Activated T-helper 9 cell treated with anti-CD3 and anti-CD28 coated beads, Interleukin-2, amount 50 U/mL, for 16 hours (primary cell): ENCODE measurements around the gene UBE2N.
"Not testable (repeated sequence)": the region's sequence is repeated elsewhere in the genome, so short reads cannot be mapped to it uniquely, and the experiment has no call there.

Source experiments
- DNase-seq: peaks from one replicate; pipeline ENCODE4 v3.0.0-alpha.2; 2020; ENCODE audit warnings: low read depth

UBE2N gene

DNA sequence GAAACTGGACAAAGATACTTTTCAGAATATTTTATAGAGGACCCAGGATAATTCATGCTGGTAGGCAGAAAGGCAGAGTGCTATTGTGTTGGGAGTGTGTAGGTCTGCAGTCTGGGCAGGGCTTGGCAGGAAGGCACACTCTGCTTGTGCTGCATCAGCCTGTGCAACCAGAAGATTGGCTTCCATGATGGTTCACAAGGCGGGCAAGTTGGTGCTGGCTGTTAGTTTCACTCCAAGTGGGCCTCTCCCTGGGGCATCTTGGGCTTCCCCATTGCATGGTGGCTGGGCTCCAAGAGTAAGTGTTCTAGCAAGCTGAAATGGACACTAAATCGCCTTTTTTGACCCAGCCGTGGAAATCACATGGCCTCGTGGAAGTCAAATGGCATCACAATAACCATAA, 1.8 kb upstream of the UBE2N start:
- DNase-seq: no peak

GRCh38 chr12:93442411-93443340, 929 bp upstream of the UBE2N start:
- no peak for DNase-seq

DNA sequence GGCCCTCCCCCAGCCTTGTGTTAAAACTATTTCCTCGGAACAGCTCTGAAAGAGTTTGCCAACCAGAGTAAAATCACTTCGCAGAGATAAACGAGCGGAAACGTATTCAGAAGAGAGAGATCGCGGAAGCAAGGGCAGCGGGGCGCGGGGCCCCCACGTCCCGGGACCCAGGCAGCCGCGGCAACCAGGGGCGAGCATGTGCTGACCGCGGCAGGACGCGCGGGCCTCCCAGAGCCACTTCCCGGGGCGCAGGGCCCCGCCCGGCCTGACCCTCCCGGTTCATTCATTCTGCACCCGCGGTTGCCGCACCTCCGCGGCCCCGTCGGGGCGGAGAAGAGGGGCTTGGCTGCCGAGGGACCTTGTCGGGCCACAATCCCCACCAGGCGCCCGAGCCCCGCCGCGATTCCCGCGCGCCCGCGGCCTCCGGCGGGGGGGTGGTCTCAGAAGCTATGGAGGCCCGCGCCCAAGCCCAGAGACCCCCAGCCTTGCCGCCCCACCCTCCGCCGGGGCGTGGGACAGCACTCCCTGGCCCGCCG, 598 bp downstream of the UBE2N start:
- peak; percentile 20 for DNase-seq

DNA sequence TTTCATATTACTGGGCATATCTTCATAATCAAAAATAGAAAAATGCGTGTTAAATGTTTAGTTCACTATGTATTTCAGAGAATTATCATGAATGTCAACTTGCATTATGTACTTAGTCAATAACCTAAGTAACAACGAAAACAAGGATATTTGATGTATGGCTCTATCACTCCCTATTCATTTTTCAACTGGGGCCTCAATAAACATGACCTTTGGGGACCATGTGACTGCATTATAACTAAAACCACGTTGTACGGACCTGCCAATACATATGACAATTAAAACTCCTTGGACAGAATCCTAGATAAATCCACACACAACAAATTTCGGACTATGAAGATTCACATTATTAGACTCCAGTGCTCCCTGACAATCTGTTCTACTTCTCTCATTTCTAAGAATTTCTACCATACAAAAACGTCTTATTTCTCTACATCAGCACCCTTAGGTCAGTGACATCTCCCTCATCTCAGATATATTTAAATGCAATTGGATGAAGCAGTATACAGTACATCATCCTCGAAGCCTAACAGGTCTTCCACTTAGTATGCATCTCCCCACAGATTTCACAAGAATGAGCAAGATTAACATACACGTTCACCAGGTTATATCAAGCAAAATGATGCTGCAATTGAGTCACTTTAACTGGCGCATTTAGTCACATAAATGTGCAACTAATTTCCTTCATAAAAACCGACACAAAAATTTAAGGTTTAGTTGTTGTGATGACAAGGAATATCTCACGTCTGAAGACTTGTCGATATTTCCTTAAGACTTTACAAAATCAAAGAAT, 1.5 kb downstream of the UBE2N start:
- no peak for DNase-seq

DNA sequence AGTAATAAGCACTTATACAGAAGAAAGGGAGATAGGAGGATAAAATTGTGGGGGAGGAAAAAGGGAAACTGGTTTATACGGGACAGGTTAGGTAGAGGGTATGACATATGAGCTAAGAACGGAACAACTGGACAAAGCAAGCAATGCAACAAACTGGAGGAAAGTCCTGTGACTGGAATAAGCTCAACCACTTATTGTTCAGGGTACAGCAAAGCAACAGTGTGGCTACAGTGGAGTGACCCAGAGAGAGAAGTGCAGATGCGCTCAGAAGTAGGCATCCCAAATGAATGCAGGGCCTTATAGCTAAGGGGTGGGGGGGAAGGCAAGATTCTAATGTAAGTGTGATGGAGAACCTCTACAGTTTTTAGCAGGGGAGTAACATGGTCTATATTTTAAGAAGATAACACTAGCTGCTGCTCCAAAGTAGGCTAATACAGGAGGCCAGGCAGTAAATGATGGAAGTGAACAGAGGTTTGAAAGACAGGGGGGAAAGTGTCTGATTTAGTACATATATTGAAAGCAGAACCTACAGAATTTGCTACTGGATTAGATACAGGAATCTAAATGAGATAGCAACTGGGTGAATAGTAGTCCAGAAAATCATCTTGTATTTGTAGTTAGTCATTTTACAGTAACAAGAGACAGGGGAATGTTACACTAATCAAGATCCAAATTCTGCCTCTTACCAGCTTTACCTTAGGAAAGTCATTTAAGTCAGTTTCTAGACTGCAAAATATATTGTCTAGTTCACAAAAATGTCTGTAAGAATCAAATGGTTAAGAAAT, 3.3 kb downstream of the UBE2N start:
- DNase-seq: no peak

DNA sequence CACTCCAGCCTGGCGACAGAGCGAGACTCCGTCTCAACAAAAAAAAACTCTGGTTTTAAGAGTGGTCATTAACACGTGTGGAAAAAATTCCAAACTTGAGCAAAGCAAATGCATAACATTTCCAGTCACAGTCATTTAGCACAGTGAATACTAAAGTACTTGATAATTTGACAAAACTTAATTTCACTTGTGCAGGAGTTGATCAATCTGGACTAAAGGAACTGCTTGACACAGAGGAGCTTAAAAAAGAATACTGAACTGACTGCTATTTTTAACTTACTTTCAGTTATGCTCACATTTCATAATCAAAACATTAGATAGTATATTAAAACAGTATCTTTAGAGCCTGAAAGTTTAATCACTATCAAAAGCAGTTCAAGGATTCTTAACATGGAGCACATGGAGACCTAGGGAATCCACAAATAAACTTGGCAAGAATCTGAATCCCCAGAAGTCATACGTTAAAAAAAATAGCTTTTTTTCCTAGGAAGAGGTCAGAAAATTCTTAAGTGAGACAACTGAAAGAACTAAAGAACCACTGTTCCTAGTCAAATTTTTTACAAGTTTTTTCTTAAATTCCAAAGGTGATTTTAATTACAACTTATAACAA, 7.4 kb downstream of the UBE2N start:
- no peak for DNase-seq

- DNase-seq: not testable (repeated sequence)
Measured at GRCh38 chr12:93432031-93432430, 9.7 kb downstream of the UBE2N start.

DNA sequence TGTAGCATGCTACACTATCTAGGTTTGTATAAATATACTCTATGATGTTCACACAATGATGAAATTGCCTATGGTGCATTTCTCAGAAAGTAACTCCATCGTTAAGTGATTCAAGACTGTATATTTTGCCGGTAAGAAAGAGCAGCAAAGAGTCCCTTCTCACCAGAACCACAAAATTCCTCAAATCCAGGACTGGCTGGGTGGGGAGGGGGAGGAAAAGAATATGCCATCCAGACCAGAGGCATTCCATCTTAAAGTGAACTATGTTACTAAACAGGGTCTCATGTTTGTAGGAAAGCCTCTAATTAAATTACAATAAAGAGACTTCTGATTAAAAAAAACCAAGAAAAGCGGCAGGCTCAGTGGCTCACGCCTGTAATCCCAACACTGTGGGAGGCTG, 11.5 kb downstream of the UBE2N start:
- DNase-seq: no peak

- DNase-seq: no peak
Measured at GRCh38 chr12:93429852-93430251, 11.9 kb downstream of the UBE2N start.

DNA sequence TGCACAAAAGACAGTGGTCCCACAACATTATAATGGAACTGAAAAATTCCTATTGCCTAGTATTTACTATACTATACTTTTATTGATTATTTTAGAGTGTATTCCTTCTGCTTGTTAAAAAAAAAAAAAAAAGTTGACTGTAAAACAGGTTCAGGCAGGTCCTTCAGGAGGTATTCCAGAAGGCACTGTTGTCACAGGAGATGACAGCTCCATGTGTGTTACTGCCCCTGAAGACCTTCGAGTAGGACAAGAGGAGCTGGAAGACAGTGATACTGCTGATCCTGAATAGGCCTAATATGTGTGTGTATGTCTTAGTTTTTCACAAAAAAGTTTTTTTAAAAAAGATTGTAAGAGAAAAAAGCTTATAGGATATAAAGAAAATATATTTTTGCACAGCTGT, 12.3 kb downstream of the UBE2N start:
- DNase-seq: no peak

DNA sequence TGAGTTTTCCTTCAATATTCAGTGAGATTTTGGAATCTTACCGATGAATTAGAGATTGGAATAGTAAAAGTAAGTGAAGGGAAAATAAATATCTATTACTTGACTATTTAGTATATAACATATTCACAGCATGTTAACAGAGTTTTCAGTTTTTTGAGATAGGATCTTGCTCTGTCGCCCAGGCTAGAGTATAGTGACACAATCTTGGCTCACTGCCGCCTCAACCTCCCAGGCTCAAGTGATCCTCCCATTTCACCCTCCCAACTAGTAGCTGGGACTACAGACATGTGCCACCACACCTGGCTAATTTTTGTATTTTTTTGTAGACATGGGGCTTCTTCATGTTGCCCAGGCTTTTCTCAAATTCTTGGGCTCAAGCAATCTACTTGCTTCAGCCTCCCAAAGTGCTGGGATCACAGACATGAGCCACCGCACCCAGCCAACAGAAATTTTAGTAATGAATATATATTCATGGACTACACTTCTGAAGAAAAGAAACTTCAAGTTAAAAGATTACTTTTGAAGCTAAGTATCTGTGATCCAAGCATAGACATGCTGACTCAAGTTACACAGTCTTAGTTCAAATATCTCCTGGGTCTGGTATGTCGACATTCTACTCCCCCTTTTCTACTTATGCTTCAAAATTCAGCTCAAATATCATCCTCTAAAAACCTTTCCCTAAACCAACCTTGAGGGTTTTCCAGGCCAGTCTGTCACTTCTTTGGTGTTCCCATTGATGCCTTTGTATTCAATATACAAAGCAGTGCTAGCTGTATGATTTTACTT, 13.8 kb downstream of the UBE2N start:
- DNase-seq: no peak

DNA sequence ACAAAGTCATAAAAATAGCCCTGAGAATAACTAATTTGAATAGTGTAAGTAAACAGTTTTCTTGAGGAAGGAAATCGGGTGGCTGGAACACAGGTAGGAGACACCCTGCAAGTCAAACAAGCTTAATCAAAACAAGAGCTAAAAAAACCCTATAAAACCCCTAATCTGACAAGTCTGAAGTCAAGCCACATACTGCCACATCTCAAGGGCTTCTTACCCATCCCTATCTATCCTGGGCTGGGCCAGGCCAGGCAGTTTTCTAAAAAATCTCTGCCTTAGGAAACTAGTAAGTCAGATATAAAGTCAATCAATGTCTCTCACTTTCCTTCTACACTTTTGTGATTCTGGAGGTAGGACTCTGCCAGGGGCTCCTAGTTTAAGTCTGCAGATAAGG, 15.3 kb downstream of the UBE2N start:
- DNase-seq: no peak

GRCh38 chr12:93425736-93426411, 15.9 kb downstream of the UBE2N start:
- DNase-seq: no peak

DNA sequence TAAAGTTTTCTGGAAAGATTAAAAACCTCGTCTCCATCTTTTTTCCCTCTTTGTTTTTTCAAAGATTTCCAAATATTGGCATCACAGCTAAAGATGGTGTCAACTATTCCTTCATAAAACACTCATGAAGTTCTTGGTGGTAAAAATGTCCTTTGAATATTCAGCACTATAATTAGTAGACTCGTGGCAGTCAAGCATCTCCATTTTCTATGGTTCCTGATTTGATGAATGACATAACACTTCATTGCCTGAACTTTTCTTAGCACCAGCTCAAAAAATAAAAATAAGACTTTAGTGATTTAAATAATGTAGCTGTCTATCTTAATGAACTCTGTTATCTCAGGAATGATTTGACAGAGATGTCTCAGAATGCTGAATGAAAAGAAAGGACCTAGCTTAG, 19.7 kb downstream of the UBE2N start:
- DNase-seq: no peak

GRCh38 chr12:93419388-93420034, 22.2 kb downstream of the UBE2N start:
- no peak for DNase-seq

- no peak for DNase-seq
Measured at GRCh38 chr12:93417967-93418480, 23.7 kb downstream of the UBE2N start.

DNA sequence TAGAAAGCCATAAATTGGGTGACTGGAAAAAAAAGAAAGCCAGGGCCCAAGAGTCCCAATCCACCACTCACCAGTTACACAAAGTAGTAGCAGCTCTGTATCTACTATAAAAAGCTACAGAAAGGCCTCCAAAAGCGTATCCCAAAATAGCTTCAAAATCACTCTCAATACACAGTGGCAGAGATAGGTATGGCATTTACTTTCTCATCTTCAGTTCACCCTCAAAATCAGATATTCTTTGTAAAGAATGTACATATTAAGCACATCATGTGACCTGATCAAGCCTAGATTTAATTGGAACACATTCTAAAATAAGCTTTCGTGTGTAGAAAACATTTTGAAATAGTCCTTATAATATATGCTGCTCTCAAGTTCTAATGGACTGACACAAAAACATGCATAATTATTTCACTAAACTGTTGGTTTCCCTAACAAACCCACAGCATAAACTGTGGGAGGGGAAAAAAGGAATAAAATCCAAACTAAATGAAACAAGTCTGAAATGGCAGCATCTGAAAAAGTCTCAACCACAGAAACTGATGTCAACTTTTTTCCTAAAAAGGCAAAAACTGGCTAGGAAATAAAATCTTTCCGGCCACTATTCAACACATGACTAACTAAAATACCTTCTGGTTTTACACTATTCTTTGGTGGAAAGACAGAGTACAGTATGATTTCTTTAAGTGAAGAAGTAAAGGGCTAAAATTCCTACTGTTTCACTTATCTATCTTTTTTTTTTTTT, 25.9 kb downstream of the UBE2N start:
- no peak for DNase-seq

DNA sequence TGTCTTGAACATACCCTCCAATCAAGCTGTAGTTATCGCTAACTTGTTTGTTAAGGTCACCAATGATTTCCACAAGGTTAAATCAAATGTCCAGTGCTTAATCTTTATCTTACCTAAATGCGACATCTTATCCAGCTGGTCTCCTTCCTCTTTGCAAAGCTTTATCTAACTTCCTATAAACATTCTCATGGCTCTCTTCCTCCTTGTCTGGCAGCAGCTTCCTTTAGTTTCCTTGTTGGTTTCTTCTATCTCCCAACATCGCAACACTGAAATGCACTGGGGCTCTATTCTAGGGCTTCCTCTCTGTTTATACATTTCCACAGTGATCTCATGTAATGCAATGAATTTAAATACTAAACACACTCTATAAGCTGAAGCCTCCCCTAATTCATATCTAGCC, 28.7 kb downstream of the UBE2N start:
- no peak for DNase-seq

GRCh38 chr12:93412396-93412795, 29.4 kb downstream of the UBE2N start:
- not testable (repeated sequence) for DNase-seq
